Measurements from ENCODE around the gene RBFOX1.

- no peak for TF ChIP-seq CTCF (IDR thresholded peaks at IDR 0.05)
- no peak for TF ChIP-seq POLR2A (IDR thresholded peaks at IDR 0.05)
Observed at GRCh38 chr16:7503666-7504065, 171.0 kb downstream of the RBFOX1 start.
